DND-41 (cell line): ENCODE measurements around the gene DHCR7.

Experiments
- CTCF ChIP-seq: IDR thresholded peaks from 2 replicates; pipeline ENCODE4 v1.5.1; 2012; ENCODE audit warnings: borderline replicate concordance, low read length, moderate library complexity, mild to moderate bottlenecking; ENCODE audit not compliant: poor library complexity, severe bottlenecking; ENCODE audit errors: extremely low read depth
- EZH2 ChIP-seq: IDR thresholded peaks from 3 replicates; pipeline ENCODE4 v1.6.1; 2012; ENCODE audit warnings: borderline replicate concordance, low read depth, mild to moderate bottlenecking, moderate library complexity, low read length, inconsistent platforms; ENCODE audit not compliant: severe bottlenecking

GRCh38 chr11:71406681-71407080 is 41.5 kb downstream of the DHCR7 start:
- TF ChIP-seq CTCF (no peak), EZH2 (no peak)
